ENCODE data around the gene FAM20C.
A peak's percentile ranks its signal among the peaks of the same experiment; 100 is the strongest.
"Not testable (repeated sequence)": the region's sequence is repeated elsewhere in the genome, so short reads cannot be mapped to it uniquely, and the experiment has no call there.

FAM20C gene

GRCh38 chr7:192701-193480 is 520 bp downstream of the FAM20C start:
- peak; percentile 62 for DNase-seq (ENCODE audit: low spot score)

GRCh38 chr7:193481-194251 is 1.3 kb downstream of the FAM20C start:
- no peak for DNase-seq (ENCODE audit: low spot score)

DNA sequence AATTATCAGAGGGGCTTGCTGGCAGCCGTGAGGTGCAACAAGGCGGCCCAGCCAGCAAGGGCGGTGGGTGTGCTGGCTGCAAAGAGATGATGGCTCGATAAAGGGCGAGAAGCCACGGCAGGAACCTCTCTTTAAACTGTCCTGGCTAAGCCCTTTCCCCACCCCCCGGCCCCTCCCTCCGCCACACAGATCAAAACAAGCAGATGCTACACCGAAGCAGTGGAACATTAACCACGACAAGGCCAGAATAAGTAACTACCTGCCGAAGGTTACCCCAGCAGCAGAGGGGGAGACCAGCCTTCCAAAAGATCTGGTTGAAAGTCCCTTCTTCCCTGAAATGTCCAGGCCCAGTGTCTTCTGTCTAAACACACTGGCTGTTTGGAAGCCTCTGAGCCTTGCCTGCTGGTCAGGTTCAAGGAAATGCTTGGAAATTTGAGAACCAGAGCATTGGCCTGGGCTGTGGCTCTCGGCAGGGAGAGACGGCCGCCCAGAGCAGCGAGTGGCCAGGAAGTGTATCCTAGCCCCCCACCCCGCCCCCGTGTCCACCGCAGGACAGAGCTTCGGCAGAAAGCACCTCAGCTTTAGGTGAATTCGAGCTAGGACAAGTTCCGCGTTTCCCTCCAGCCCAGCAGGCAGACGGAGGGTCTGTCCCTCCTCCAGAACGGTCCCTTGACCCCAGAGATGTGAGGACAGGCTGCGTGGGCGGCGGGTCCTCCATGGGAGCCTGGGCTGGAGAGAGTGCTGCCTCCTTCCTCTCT is 2.1 kb downstream of the FAM20C start:
- DNase-seq (ENCODE audit: low spot score) = peak; percentile 79

DNA sequence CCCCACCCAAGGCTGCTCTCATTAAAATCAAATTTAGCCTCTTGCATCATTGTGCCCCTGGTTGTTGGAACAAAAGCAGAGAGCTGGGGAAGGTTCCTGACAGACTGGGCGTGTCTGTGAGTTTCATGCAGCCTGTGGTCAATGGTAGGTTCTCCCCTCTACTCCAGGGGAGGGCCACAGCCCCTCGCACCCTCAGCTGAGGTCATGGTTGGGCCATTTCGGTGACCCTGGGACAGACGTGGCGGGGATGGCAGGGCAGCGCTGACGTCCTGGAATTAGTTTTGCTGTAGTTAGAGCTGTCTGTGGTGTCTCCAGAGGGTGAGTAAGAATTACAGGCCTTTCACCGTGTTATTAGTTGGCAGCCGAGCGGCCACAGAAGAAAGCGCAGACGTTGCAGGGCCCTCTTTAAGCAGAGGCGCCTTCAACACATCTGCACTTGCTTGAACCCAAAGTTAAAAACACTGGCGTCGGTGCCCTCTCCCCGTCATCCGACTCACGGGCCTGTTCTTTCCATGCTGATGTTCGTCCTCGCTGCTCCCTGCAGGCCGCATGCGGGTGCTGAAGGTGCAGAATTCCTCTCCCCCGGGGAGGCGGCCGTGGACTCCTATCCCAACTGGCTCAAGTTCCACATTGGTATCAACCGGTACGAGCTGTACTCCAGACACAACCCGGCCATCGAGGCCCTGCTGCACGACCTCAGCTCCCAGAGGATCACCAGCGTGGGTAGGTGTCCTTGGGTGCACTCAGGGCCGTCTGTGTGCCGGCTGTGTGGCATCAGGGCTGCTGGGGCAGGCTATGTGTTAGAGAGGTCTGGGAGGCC is 2.8 kb downstream of the FAM20C start:
- no peak for DNase-seq (ENCODE audit: low spot score)

- DNase-seq (ENCODE audit: low spot score) = no peak
Observed at GRCh38 chr7:195830-196128, 3.4 kb downstream of the FAM20C start.

DNA sequence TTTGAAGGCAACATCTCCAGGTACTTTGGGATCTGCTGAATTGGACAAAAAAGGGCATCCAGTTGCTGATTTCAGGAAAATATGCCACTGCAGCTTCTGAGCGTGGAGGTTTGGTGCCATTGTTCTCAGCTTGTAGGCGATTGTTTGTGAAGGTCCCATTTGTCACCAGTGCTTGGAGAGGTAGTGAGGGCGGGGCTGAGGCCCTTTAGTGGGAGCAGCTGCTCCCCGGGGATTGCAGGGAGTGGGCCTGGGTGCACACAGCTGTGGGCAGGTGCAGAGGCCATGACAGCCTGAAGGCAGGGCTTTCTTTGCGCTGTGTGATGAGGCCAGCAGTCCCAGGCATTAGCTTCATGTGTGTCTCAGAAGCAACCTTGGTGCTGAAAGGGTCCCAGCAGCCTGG is 3.9 kb downstream of the FAM20C start:
- DNase-seq (ENCODE audit: low spot score) = no peak

DNA sequence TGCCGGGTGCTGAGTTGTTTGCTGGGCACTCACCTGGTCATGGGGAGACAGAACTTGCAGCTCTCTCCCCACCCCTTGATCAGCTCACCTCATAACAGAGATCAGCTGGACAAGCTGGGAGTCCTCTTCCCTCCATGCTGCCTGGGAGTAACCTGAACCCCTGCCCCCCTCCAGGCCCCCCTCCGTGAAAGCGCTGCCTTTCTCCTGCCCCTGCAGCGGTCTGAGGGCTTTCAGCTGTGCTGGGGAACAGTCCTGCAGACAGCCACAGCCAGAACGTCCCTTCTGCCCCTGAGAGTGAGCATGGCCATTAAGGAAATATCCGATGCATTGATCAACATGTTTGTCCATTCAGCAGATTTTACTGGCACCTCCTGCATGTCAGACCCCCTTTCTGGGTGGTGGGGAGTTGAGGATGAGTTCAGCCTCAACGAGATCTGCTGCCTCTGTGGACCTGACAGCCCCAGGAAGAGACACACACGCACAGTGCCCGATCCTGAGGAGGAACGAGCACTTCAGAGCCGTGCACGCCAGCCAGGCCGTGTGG is 4.5 kb downstream of the FAM20C start:
- DNase-seq (ENCODE audit: low spot score) = no peak

DNA sequence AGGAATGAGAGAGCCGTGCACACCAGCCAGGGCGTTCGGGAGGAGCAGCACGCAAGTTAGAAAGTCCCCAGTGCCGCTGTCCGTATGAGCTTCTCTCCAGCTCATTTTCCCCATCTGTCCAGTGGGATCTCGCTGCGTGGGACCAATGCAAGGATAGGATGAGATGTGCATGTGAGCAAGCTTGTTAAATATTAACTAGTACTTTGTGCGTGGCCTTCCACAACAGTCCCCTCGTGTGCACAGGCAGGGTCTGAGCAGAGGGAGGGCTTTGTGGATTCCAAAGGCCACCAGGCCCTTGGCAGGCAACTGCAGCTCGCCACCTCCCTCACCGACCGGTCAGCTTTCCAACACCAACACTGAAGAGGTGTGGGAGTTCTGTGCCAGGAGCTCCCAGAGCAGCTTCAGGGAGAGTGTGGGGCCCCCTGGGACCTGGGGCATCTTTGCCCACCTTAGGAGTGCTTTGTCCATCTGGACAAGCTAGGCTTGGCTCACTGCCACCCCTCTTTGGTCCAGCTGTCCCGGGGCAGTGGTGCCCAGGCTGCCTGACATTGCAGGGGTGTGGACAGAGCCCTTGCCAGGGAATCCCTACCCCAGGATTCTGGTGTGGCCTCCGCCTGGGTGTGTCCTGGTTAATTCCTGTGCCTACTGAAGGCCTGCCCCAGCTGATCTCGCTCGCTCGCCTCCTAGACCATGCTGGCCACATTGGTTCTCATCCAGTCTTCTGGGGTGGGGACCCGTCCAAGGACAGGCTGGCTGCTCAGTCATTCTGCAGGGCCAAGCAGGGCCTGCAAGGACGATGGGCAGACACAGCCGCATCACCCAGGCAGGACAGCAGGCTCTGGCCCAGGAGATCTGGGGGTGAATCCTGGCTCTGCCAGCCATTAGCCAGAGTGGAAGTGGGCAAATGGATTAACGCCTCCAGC is 5.3 kb downstream of the FAM20C start:
- DNase-seq (ENCODE audit: low spot score) = peak; percentile 52

DNA sequence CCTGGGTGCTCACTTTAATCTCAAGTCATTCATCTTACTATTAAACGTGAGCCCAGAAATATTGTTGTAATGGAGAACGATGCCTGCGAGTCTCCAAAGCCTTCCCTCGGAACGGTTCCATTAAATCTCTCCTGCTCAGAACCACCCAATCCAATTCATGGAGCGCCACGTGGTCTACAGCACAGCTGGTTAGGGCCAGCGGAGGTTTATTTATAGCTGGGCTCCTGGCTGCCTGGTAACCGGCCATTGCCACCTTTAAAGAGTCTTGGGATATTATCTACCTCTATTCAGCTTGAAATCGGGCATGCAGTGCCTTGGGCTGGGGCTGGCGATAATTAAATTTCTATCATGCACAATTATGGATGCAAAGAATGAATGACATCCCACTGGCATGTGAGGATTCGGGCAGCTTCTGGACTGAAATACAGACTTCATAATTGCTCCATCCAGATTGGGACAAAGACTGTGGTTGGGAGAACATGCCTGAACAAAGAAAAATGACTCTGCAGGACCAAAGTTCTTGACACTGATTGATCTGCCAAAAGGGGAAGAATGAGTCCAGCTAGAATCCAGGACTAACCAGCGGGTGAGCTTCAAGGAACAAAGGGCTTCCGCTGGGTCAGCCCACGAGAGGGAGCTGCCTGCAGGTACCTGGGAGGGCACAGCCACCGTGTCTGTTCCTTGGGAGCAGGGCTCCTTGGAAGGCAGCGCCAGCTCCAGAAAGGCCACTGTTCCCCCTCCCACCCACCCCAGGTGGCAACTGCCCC is 7.3 kb downstream of the FAM20C start:
- no peak for DNase-seq (ENCODE audit: low spot score)

GRCh38 chr7:200290-200689 is 7.9 kb downstream of the FAM20C start:
- no peak for DNase-seq (ENCODE audit: low spot score)

DNA sequence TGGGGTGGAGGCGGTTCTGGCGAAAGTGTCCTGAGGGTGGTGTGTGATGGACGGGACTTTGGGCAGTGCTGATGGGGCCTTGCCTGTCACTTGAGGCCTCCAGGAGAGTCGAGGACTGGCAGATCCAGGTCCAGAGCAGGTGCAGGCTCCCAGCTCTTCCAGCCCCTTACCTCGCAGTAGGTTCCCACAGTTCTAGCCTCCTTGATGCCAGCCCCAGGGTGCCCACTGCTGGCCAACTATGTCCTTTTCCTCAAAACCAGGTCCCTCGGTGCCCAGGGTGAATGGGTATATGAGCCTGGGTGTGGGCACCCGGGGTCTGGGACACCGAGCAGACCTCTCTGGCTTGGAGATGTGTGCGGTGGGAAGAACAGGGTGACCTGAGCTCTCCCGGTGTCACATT is 8.3 kb downstream of the FAM20C start:
- no peak for DNase-seq (ENCODE audit: low spot score)

GRCh38 chr7:204326-204725 is 12.0 kb downstream of the FAM20C start:
- DNase-seq (ENCODE audit: low spot score) = no peak

- DNase-seq (ENCODE audit: low spot score) = no peak
Observed at GRCh38 chr7:205115-206010, 13.0 kb downstream of the FAM20C start.

DNA sequence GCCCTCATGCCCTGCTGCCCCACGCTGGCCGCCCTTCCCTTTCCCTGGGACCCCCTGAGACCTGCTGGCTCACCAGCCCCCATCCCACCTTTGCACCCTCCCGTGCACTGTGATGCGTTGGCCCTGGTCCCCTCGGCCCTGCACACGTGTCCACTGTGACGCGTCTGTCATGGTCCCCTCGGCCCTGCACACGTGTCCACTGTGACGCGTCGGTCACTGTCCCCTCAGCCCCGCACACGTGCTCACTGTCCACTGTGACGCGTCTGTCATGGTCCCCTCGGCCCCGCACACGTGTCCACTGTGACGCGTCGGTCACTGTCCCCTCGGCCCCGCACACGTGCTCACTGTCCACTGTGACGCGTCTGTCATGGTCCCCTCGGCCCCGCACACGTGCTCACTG is 14.0 kb downstream of the FAM20C start:
- DNase-seq (ENCODE audit: low spot score) = not testable (repeated sequence)

- no peak for DNase-seq (ENCODE audit: low spot score)
Observed at GRCh38 chr7:207418-208129, 15.2 kb downstream of the FAM20C start.

DNA sequence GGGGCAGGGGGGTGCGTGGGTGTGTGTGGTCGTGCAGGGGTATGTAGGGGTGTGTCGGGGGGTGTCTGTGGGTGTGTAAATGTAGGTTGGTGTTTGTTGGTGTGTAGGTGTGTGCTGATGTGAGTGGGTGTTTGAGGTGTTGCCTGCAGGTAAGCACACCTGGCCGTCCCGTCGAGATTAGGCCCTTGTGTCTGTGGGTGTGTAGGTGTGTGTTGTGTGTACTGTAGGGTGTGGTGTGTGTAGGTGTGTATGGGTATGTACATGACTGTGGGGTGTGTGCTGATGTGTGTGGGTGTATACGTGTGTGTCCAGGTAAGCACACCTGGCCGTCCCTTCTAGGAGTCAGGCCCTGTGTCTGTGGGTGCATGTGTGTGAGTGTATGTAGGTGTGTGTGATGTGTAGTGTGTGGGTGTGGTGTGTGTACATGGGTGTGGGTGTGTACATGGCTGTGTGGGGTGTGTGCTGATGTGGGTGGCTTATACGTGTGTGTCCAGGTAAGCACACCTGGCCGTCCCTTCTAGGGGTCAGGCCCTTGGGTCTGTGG is 15.8 kb downstream of the FAM20C start:
- no peak for DNase-seq (ENCODE audit: low spot score)

- DNase-seq (ENCODE audit: low spot score) = no peak
Observed at GRCh38 chr7:208816-209215, 16.4 kb downstream of the FAM20C start.

- DNase-seq (ENCODE audit: low spot score) = no peak
Observed at GRCh38 chr7:209416-209815, 17.0 kb downstream of the FAM20C start.

Measured in HuH-7.5 (cell line).